ENCODE measurements around the gene MYO1A. TPM values are rescaled to one million over a fixed set of nuclear protein-coding genes. Genes with fewer than 3 reads are reported as not detected.

MYO1A gene
- total and polyA plus RNA-seq, 2 donors (not counting 1 experiment from before 2014, with no cell fraction given), result 0.55 to 1.3 TPM

GRCh38 chr12:56991319-56992246 lies 58.3 kb downstream of the MYO1A start:
- Histone ChIP-seq H3K27me3 (replicated peaks in 1 of 4; ENCODE audit: control extremely low read depth in 1 of 4, control insufficient read depth in 3 of 4, insufficient read depth in 4 of 4, low read length in 3 of 4) (peaks cover 0 to 8% (median 2%) of the 10 kb centered on the region in 4 experiments), H3K4me2 (replicated peaks; ENCODE audit: low read depth, low read length, poor library complexity, severe bottlenecking) (no peak overlapping the region), H3K4me1 (ENCODE audit: control insufficient read depth in 2 of 2, insufficient read depth in 2 of 2, low read length in 2 of 2) (peaks cover 0 to 8% of the 10 kb centered on the region in 2 donors), H3K79me2 (ENCODE audit: control insufficient read depth, insufficient read depth, low read length) (no peaks in the 10 kb centered on the region), H3K9me3 (ENCODE audit: control extremely low read depth in 1 of 3, control insufficient read depth in 2 of 3, insufficient read depth in 1 of 3, low read length in 2 of 3) (no peaks in the 10 kb centered on the region), H2AFZ (ENCODE audit: insufficient read depth, low read depth, low read length, poor library complexity, severe bottlenecking) (no peak overlapping the region), H4K20me1 (ENCODE audit: control insufficient read depth, insufficient read depth, low read length, poor library complexity, severe bottlenecking) (no peaks in the 10 kb centered on the region), H3K9ac (ENCODE audit: low read length) (no peak overlapping the region), H3K4me3 (ENCODE audit: control extremely low read depth in 1 of 5, extremely low read depth in 1 of 5, insufficient read depth in 1 of 5, low read depth in 2 of 5, low read length in 4 of 5) (no peak overlapping the region), H3K27ac (ENCODE audit: low read length in 2 of 2) (no peak overlapping the region), H3K36me3 (replicated peaks in 1 of 2; ENCODE audit: control extremely low read depth in 1 of 2, control insufficient read depth in 1 of 2, extremely low read depth in 1 of 2, insufficient read depth in 2 of 2, low read length in 1 of 2) (peaks cover 0 to 6% of the 10 kb centered on the region in 2 experiments)
- POLR2A ChIA-PET, result no interaction called here
- DNase-seq (no peak), ATAC-seq (ENCODE audit: low read depth) (no peak)
- Mint-ChIP-seq H3K9me3 (ENCODE audit: insufficient read depth) (no peaks in the 10 kb centered on the region), H3K4me3 (no peak overlapping the region), H3K27ac (no peak overlapping the region), H3K27me3 (no peaks in the 10 kb centered on the region), H3K4me1 (peaks cover 4% of the 10 kb centered on the region)
- CTCF ChIA-PET, result interaction anchor here (1.6 kb wide), 1 partner anchor 233 kb away, joined by 4 read pairs; no protein-coding TSS in a partner anchor
- no peak for TF ChIP-seq CTCF (IDR thresholded peaks at IDR 0.05)
- no peak for TF ChIP-seq EZH2 (IDR thresholded peaks at IDR 0.05; ENCODE audit: borderline replicate concordance, insufficient read depth, low read depth, low read length, poor library complexity, severe bottlenecking)
- intact Hi-C loops (cut with micrococcal nuclease), result no loop called here
- 42% methylated on average over 7 of the region's 8 CpGs for WGBS (ENCODE audit: insufficient coverage)

All from B cell (primary cell).